ENCODE results near the gene KCNH1.

KCNH1 gene

DNA sequence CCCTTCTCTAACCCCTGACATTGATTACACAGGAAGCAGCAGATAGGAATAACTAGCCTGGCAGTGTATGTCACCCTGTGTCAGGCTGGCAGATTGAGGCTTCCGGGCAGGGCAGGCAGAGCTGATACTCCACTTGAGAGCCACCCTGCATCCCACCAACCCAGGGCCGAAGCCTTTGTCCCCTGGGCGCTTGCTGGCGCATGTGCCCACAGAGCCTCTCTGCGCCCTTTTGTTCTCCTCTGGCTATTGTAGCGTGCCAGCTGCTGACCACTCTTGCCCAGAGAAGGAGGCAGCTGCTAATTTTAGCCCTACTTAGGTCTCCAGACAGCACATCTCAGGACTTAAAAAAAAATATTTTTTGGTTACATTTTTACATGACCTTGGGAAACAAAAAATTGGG, 500.3 kb downstream of the KCNH1 start:
- Histone ChIP-seq H3K4me1 (ENCODE audit: control insufficient read depth, insufficient read depth, low read length, poor library complexity, severe bottlenecking) (no peaks in the 10 kb centered on the region), H3K27me3 (replicated peaks; ENCODE audit: control insufficient read depth, insufficient read depth, low read length, poor library complexity, severe bottlenecking) (no peaks in the 10 kb centered on the region), H3K36me3 (ENCODE audit: control insufficient read depth, insufficient read depth, low read length) (no peaks in the 10 kb centered on the region), H3K27ac (ENCODE audit: insufficient read depth, low read length, poor library complexity, severe bottlenecking) (no peak overlapping the region), H3K4me3 (ENCODE audit: insufficient read depth, low read depth, low read length, poor library complexity, severe bottlenecking) (no peak overlapping the region), H3K9me3 (ENCODE audit: control insufficient read depth, low read length) (no peaks in the 10 kb centered on the region)
- DNase-seq, result no peak

DNA sequence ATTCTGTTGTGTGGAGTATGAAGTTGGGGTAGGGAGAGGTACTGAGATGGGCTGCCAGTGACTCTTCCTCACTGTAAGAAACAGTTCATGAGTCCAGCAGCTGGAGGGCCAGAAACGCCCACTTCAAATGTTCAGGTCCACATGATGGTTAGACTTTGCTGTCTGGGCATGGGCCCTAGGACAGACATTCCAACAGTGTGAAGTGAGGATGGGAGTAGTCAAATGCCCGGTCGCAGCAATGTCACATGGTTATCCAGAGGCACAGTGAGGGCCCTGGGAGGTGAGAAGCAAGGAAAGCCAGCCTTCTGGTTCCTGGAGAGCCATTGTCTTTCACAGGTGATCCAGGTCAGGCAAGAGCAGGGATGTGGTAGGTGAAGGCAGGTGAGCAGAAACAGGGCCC, 500.8 kb downstream of the KCNH1 start:
- H3K4me3 ChIP-seq (ENCODE audit: insufficient read depth, low read depth, low read length, poor library complexity, severe bottlenecking), result no peak overlapping the region
- DNase-seq, result no peak
- no peak overlapping the region for H3K27ac ChIP-seq (ENCODE audit: insufficient read depth, low read length, poor library complexity, severe bottlenecking)
- H3K36me3 ChIP-seq (ENCODE audit: control insufficient read depth, insufficient read depth, low read length), result no peaks in the 10 kb centered on the region
- no peaks in the 10 kb centered on the region for H3K9me3 ChIP-seq (ENCODE audit: control insufficient read depth, low read length)
- no peaks in the 10 kb centered on the region for H3K4me1 ChIP-seq (ENCODE audit: control insufficient read depth, insufficient read depth, low read length, poor library complexity, severe bottlenecking)
- no peaks in the 10 kb centered on the region for H3K27me3 ChIP-seq (replicated peaks; ENCODE audit: control insufficient read depth, insufficient read depth, low read length, poor library complexity, severe bottlenecking)

DNA sequence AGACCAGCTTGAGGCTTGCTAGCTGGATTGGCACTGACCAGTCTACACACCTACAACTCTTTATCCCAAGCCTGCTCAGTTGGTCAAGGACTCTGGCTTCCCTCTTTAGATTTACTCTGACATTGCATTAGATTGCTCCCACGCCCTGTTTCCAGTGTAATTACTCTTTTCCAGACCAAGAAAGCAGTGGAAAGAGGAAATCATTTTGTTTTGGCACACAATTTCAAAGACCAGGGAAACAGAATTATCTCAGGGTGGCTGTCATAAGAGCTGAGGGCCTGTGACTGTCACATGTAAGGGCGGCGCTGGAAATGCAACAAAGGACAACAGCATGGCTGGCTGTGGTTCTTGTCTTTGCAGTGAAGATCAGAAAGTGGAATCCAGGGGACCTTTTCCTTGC, 502.5 kb downstream of the KCNH1 start:
- Histone ChIP-seq H3K36me3 (ENCODE audit: control insufficient read depth, insufficient read depth, low read length) (no peaks in the 10 kb centered on the region), H3K27me3 (replicated peaks; ENCODE audit: control insufficient read depth, insufficient read depth, low read length, poor library complexity, severe bottlenecking) (no peaks in the 10 kb centered on the region), H3K9me3 (ENCODE audit: control insufficient read depth, low read length) (no peaks in the 10 kb centered on the region), H3K4me1 (ENCODE audit: control insufficient read depth, insufficient read depth, low read length, poor library complexity, severe bottlenecking) (no peaks in the 10 kb centered on the region), H3K4me3 (ENCODE audit: insufficient read depth, low read depth, low read length, poor library complexity, severe bottlenecking) (no peak overlapping the region), H3K27ac (ENCODE audit: insufficient read depth, low read length, poor library complexity, severe bottlenecking) (no peak overlapping the region)
- no peak for DNase-seq

DNA sequence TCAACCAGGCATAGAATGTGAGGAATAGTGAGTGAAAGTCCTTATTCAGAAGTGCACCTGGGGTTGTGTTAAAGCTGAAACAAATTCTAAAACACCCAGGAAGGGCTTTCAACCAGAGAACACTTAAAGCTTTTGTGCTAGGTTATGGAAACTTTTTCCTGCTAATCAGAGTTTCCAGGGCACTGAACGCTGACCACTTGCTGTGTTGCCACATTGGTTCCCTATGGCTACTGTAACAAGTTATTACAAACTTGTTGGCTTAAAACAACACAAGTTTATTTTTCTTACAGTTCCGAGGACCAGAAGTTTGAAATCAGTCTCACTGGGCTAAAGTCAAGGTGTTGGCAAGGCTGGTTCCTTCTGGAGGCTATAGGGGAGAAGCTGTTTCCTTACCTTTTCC, 504.7 kb downstream of the KCNH1 start:
- no peaks in the 10 kb centered on the region for H3K4me1 ChIP-seq (ENCODE audit: control insufficient read depth, insufficient read depth, low read length, poor library complexity, severe bottlenecking)
- no peaks in the 10 kb centered on the region for H3K9me3 ChIP-seq (ENCODE audit: control insufficient read depth, low read length)
- DNase-seq, result no peak
- no peaks in the 10 kb centered on the region for H3K27me3 ChIP-seq (replicated peaks; ENCODE audit: control insufficient read depth, insufficient read depth, low read length, poor library complexity, severe bottlenecking)
- H3K4me3 ChIP-seq (ENCODE audit: insufficient read depth, low read depth, low read length, poor library complexity, severe bottlenecking), result no peak overlapping the region
- no peak overlapping the region for H3K27ac ChIP-seq (ENCODE audit: insufficient read depth, low read length, poor library complexity, severe bottlenecking)
- H3K36me3 ChIP-seq (ENCODE audit: control insufficient read depth, insufficient read depth, low read length), result no peaks in the 10 kb centered on the region

DNA sequence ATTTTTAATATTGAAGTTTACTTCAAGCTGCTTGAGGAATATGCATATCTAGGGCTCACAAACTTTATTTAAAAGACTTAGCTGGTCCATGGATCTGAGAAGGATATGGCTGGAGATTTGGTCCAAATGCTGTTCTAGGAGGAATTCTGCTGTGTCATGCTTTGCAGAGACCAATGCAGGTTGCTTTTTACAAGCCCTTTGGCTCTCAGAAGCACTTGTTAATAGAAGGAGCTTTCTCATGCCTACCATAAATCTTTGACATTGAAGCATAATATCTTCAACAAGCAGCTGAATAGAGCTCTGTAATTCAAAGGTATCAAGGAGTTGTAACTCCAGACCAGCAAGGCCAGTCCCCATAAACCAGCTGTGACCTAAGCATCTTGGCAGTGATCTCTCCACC, 506.2 kb downstream of the KCNH1 start:
- Histone ChIP-seq H3K36me3 (ENCODE audit: control insufficient read depth, insufficient read depth, low read length) (no peaks in the 10 kb centered on the region), H3K27me3 (replicated peaks; ENCODE audit: control insufficient read depth, insufficient read depth, low read length, poor library complexity, severe bottlenecking) (no peaks in the 10 kb centered on the region)
- DNase-seq, result no peak

More for the DNA sequence above, 506.2 kb downstream of the KCNH1 start:
- Histone ChIP-seq H3K27ac (ENCODE audit: insufficient read depth, low read length, poor library complexity, severe bottlenecking) (no peak overlapping the region), H3K4me3 (ENCODE audit: insufficient read depth, low read depth, low read length, poor library complexity, severe bottlenecking) (no peak overlapping the region), H3K9me3 (ENCODE audit: control insufficient read depth, low read length) (no peaks in the 10 kb centered on the region), H3K4me1 (ENCODE audit: control insufficient read depth, insufficient read depth, low read length, poor library complexity, severe bottlenecking) (no peaks in the 10 kb centered on the region)
